Keratinocyte (primary cell): ENCODE results near the gene TMBIM6. TPM values are rescaled to one million over a fixed set of nuclear protein-coding genes. Genes with fewer than 3 reads are reported as not detected.

ENCODE experiments used
- DNase-seq: peaks from one replicate; pipeline ENCODE4 v3.0.0-alpha.2; 2011; ENCODE audit warnings: low read depth, missing footprints, low spot score
- FAIRE-seq: peaks from 2 replicates; lab custom pipeline; 2011; peaks lifted over from hg19 to GRCh38; lab: Jason Lieb, UNC
- H2AFZ ChIP-seq: 2 replicates; pipeline ENCODE4 v1.6.0; 2012; ENCODE audit warnings: low read length, control low read depth, inconsistent platforms; ENCODE audit not compliant: control insufficient read depth
- H3K27ac ChIP-seq: 2 replicates; pipeline ENCODE4 v1.5.1; 2011; ENCODE audit warnings: low read length; ENCODE audit not compliant: control insufficient read depth, insufficient read depth
- H3K27me3 ChIP-seq: 3 replicates; pipeline ENCODE4 v1.6.0; 2011; ENCODE audit warnings: low read length; ENCODE audit not compliant: control insufficient read depth, insufficient read depth; ENCODE audit errors: extremely low read depth
- H3K36me3 ChIP-seq, 2 experiments: 2 replicates in 1 of 2; 3 replicates in 1 of 2; pipeline ENCODE4 v1.5.1; 2011; ENCODE audit warnings: low read length in 2 of 2, mild to moderate bottlenecking in 1 of 2; ENCODE audit not compliant: control insufficient read depth in 2 of 2, insufficient read depth in 2 of 2; ENCODE audit errors: extremely low read depth in 1 of 2
- H3K4me1 ChIP-seq: 3 replicates; pipeline ENCODE4 v1.5.1; 2011; ENCODE audit warnings: low read length; ENCODE audit not compliant: control insufficient read depth, insufficient read depth; ENCODE audit errors: extremely low read depth
- H3K4me2 ChIP-seq: 3 replicates; pipeline ENCODE4 v1.6.0; 2011; ENCODE audit warnings: low read depth, low read length; ENCODE audit not compliant: control insufficient read depth, insufficient read depth; ENCODE audit errors: extremely low read depth
- H3K4me3 ChIP-seq, 3 experiments: fragments of 200-600 bp in 1 of 3; sonication (generic) in 1 of 3; 2 replicates in 2 of 3; 3 replicates in 1 of 3; pipeline ENCODE4 v1.5.1; 2011 to 2016; ENCODE audit warnings: low read length in 3 of 3, mild to moderate bottlenecking in 3 of 3, control low read depth in 2 of 3, inconsistent platforms in 1 of 3, low read depth in 1 of 3, mixed read lengths in 1 of 3, mixed run types in 1 of 3, moderate library complexity in 1 of 3; ENCODE audit not compliant: control insufficient read depth in 2 of 3, insufficient read depth in 2 of 3; ENCODE audit errors: extremely low read depth in 1 of 3
- H3K79me2 ChIP-seq: 2 replicates; pipeline ENCODE4 v1.6.0; 2012; ENCODE audit warnings: low read length; ENCODE audit not compliant: control insufficient read depth, insufficient read depth
- H3K9ac ChIP-seq: 3 replicates; pipeline ENCODE4 v1.6.0; 2011; ENCODE audit warnings: low read length; ENCODE audit not compliant: control insufficient read depth, insufficient read depth; ENCODE audit errors: extremely low read depth
- H3K9me1 ChIP-seq: 3 replicates; pipeline ENCODE4 v1.6.0; 2011; ENCODE audit warnings: low read length; ENCODE audit not compliant: control insufficient read depth, insufficient read depth; ENCODE audit errors: extremely low read depth
- H3K9me3 ChIP-seq: 2 replicates; pipeline ENCODE4 v1.5.1; 2012; ENCODE audit warnings: low read depth, low read length; ENCODE audit not compliant: control insufficient read depth
- H4K20me1 ChIP-seq: 3 replicates; pipeline ENCODE4 v1.6.0; 2011; ENCODE audit warnings: low read length; ENCODE audit not compliant: control insufficient read depth, insufficient read depth; ENCODE audit errors: extremely low read depth
- CTCF ChIP-seq, 3 experiments: IDR thresholded peaks in 1 of 3; conservative IDR thresholded peaks in 1 of 3; optimal IDR thresholded peaks in 1 of 3; 2 replicates in 2 of 3; 3 replicates in 1 of 3; pipeline versions ENCODE3 to v1.5.1; 2011; ENCODE audit warnings: low read length in 3 of 3, mild to moderate bottlenecking in 3 of 3, moderate library complexity in 2 of 3, control low read depth in 1 of 3, inconsistent platforms in 1 of 3; ENCODE audit not compliant: insufficient read depth in 2 of 3; ENCODE audit errors: extremely low read depth in 1 of 3
- EZH2 ChIP-seq: IDR thresholded peaks from one replicate; pipeline ENCODE4 v1.6.1; 2012; ENCODE audit warnings: inconsistent platforms, mild to moderate bottlenecking, low read length, moderate library complexity
- dilution Hi-C: fragments of 300-500 bp; cut with MboI; formaldehyde crosslinking; loops from one replicate; pipeline ENCODE4 v1.7.0; 2020; ENCODE audit warnings: low sequenced_read_pairs; ENCODE audit not compliant: extremely low pct_ligation_motif_present
- polyA plus RNA-seq, 5 experiments: library from polyadenylated mRNA; depleted of rRNA in 3 of 5; stranded (reverse) in 3 of 5; stranded (forward) in 1 of 5; unstranded in 1 of 5; fragments of >200 nt; gene quantifications; 1 replicate in 1 of 5; 2 replicates in 3 of 5; 3 replicates in 1 of 5; pipeline versions ENCODE4 v1.2.1 to v1.2.3, GENCODE V29; 2011 to 2012; ENCODE audit warnings: missing spikeins in 2 of 5, low read depth in 1 of 5, low replicate concordance in 1 of 5

TMBIM6 gene
- polyA plus RNA-seq, 1 donor (not counting 4 experiments of a cell fraction or from before 2014, with no cell fraction given): 668 TPM

GRCh38 chr12:49801141-49802063 is 60.0 kb downstream of the TMBIM6 start:
- dilution Hi-C loops: no loop called here
- Histone ChIP-seq H3K4me1 (no peaks in the 10 kb centered on the region), H2AFZ (no peak overlapping the region), H3K9ac (no peak overlapping the region), H3K4me3 (no peak overlapping the region), H3K36me3 (peaks cover 26 to 60% of the 10 kb centered on the region in 2 experiments), H3K9me1 (no peaks in the 10 kb centered on the region), H3K27me3 (no peaks in the 10 kb centered on the region), H3K4me2 (no peak overlapping the region), H4K20me1 (peaks cover 5% of the 10 kb centered on the region), H3K79me2 (no peaks in the 10 kb centered on the region), H3K9me3 (no peaks in the 10 kb centered on the region), H3K27ac (no peak overlapping the region)
- FAIRE-seq (no peak), DNase-seq (no peak)
- TF ChIP-seq CTCF (optimal IDR thresholded peaks at IDR 0.05 in 1 of 3, IDR thresholded peaks at IDR 0.05 in 1 of 3, conservative IDR thresholded peaks at IDR 0.05 in 1 of 3; ENCODE audit: extremely low read depth in 1 of 3, insufficient read depth in 2 of 3, low read length in 3 of 3) (no peak), EZH2 (no peak)

GRCh38 chr12:49803693-49804450 is 62.5 kb downstream of the TMBIM6 start:
- Histone ChIP-seq H3K4me3 (no peak overlapping the region), H3K4me2 (no peak overlapping the region), H3K27ac (no peak overlapping the region), H3K9ac (no peak overlapping the region), H3K9me1 (no peaks in the 10 kb centered on the region), H2AFZ (no peak overlapping the region), H3K27me3 (no peaks in the 10 kb centered on the region), H3K79me2 (peaks cover 2% of the 10 kb centered on the region), H3K36me3 (peaks cover 22 to 51% of the 10 kb centered on the region in 2 experiments), H3K4me1 (no peaks in the 10 kb centered on the region), H4K20me1 (peaks cover 8% of the 10 kb centered on the region), H3K9me3 (no peaks in the 10 kb centered on the region)
- dilution Hi-C loops: no loop called here
- FAIRE-seq (no peak), DNase-seq (no peak)
- no peak for TF ChIP-seq CTCF (optimal IDR thresholded peaks at IDR 0.05 in 1 of 3, IDR thresholded peaks at IDR 0.05 in 1 of 3, conservative IDR thresholded peaks at IDR 0.05 in 1 of 3; ENCODE audit: extremely low read depth in 1 of 3, insufficient read depth in 2 of 3, low read length in 3 of 3)
- TF ChIP-seq EZH2: no peak
